Fibroblast of lung (primary cell): ENCODE data around the gene DNAJC24.

Source experiments
- EZH2 ChIP-seq: IDR thresholded peaks from 2 replicates; pipeline ENCODE4 v1.5.1; 2012; ENCODE audit warnings: low read length, control low read depth, mild to moderate bottlenecking; ENCODE audit errors: missing control alignments
- TF ChIP-seq, protein P1 (sequence below), 2 donors: IDR thresholded peaks in 1 of 2; conservative IDR thresholded peaks in 1 of 2; 1 replicate in 1 of 2; 2 replicates in 1 of 2; pipeline ENCODE4 v1.5.1; 2011 to 2012; ENCODE audit warnings: low read length in 2 of 2, control low read depth in 1 of 2, inconsistent platforms in 1 of 2, low read depth in 1 of 2, mild to moderate bottlenecking in 1 of 2

GRCh38 chr11:31419669-31420068, 50.0 kb downstream of the DNAJC24 start:
- TF ChIP-seq, protein P1, sequence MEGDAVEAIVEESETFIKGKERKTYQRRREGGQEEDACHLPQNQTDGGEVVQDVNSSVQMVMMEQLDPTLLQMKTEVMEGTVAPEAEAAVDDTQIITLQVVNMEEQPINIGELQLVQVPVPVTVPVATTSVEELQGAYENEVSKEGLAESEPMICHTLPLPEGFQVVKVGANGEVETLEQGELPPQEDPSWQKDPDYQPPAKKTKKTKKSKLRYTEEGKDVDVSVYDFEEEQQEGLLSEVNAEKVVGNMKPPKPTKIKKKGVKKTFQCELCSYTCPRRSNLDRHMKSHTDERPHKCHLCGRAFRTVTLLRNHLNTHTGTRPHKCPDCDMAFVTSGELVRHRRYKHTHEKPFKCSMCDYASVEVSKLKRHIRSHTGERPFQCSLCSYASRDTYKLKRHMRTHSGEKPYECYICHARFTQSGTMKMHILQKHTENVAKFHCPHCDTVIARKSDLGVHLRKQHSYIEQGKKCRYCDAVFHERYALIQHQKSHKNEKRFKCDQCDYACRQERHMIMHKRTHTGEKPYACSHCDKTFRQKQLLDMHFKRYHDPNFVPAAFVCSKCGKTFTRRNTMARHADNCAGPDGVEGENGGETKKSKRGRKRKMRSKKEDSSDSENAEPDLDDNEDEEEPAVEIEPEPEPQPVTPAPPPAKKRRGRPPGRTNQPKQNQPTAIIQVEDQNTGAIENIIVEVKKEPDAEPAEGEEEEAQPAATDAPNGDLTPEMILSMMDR (conservative IDR thresholded peaks at IDR 0.05 in 1 of 2, IDR thresholded peaks at IDR 0.05 in 1 of 2; ENCODE audit: low read depth in 1 of 2, low read length in 2 of 2), result no peak
- TF ChIP-seq EZH2, result no peak
